CD14-positive monocyte (primary cell): ENCODE results near the gene KRT38. TPM values are rescaled to one million over a fixed set of nuclear protein-coding genes. Genes with fewer than 3 reads are reported as not detected.

ENCODE experiments used
- DNase-seq, 3 donors: peaks; one replicate each; pipeline ENCODE4 v3.0.0-alpha.2; 2011 to 2022
- H2AFZ ChIP-seq: 2 replicates; pipeline ENCODE4 v1.6.0; 2012; ENCODE audit warnings: mild to moderate bottlenecking, low read depth, low read length, inconsistent platforms; ENCODE audit not compliant: insufficient read depth, poor library complexity, severe bottlenecking
- H3K27ac ChIP-seq, 2 donors: 1 replicate in 1 of 2; 2 replicates in 1 of 2; pipeline ENCODE4 v1.5.1; 2012 to 2013; ENCODE audit warnings: low read length in 2 of 2, control low read depth in 1 of 2, inconsistent platforms in 1 of 2, low read depth in 1 of 2, mild to moderate bottlenecking in 1 of 2
- H3K27me3 ChIP-seq, 2 donors: one replicate each; pipeline versions ENCODE4 v1.6.0 to v1.6.1; 2011 to 2013; ENCODE audit warnings: low read length in 2 of 2; ENCODE audit not compliant: control insufficient read depth in 2 of 2, insufficient read depth in 2 of 2
- H3K36me3 ChIP-seq, 2 donors: replicated peaks in 1 of 2; 1 replicate in 1 of 2; 2 replicates in 1 of 2; pipeline versions ENCODE4 v1.5.1 to v1.6.1; 2012 to 2013; ENCODE audit warnings: low read length in 2 of 2, control low read depth in 1 of 2, inconsistent platforms in 1 of 2, mild to moderate bottlenecking in 1 of 2; ENCODE audit not compliant: insufficient read depth in 2 of 2, control insufficient read depth in 1 of 2
- H3K4me1 ChIP-seq, 2 donors: 1 replicate in 1 of 2; 2 replicates in 1 of 2; pipeline versions ENCODE4 v1.5.1 to v1.6.1; 2012 to 2013; ENCODE audit warnings: low read length in 2 of 2, control low read depth in 1 of 2, inconsistent platforms in 1 of 2, mild to moderate bottlenecking in 1 of 2, moderate library complexity in 1 of 2; ENCODE audit not compliant: insufficient read depth in 2 of 2, control insufficient read depth in 1 of 2
- H3K4me2 ChIP-seq: replicated peaks from 2 replicates; pipeline ENCODE3; 2012; ENCODE audit warnings: low read length, moderate library complexity, mild to moderate bottlenecking; ENCODE audit not compliant: poor library complexity, severe bottlenecking; ENCODE audit errors: extremely low read depth
- H3K4me3 ChIP-seq, 3 experiments: fragments of 200-600 bp in 1 of 3; sonication (generic) in 1 of 3; replicated peaks in 1 of 3; 1 replicate in 2 of 3; 2 replicates in 1 of 3; pipeline ENCODE4 v1.5.1; 2011 to 2013; ENCODE audit warnings: low read length in 3 of 3, mild to moderate bottlenecking in 3 of 3, control low read depth in 2 of 3, low read depth in 2 of 3, inconsistent platforms in 1 of 3, moderate library complexity in 1 of 3
- H3K79me2 ChIP-seq: 2 replicates; pipeline ENCODE4 v1.6.0; 2012; ENCODE audit warnings: mild to moderate bottlenecking, control low read depth, inconsistent platforms, low read length, moderate library complexity; ENCODE audit not compliant: insufficient read depth
- H3K9ac ChIP-seq: 2 replicates; pipeline ENCODE4 v1.6.0; 2017; ENCODE audit warnings: low read length, mild to moderate bottlenecking; ENCODE audit not compliant: insufficient read depth, poor library complexity, severe bottlenecking
- H3K9me3 ChIP-seq, 2 donors: replicated peaks in 1 of 2; 1 replicate in 1 of 2; 2 replicates in 1 of 2; pipeline versions ENCODE4 v1.5.1 to v1.6.1; 2012 to 2013; ENCODE audit warnings: low read length in 2 of 2, control low read depth in 1 of 2; ENCODE audit not compliant: control insufficient read depth in 1 of 2, insufficient read depth in 1 of 2
- H4K20me1 ChIP-seq: 2 replicates; pipeline ENCODE4 v1.6.0; 2012; ENCODE audit warnings: mild to moderate bottlenecking, low read length, control low read depth, moderate library complexity; ENCODE audit not compliant: insufficient read depth
- H3K27ac Mint-ChIP-seq, 7 donors: one replicate each; pipeline ENCODE4 v1.8.0; 2020; ENCODE audit warnings: mild to moderate bottlenecking in 7 of 7, mixed read lengths in 7 of 7, moderate library complexity in 6 of 7, inconsistent platforms in 2 of 7
- H3K27me3 Mint-ChIP-seq, 3 donors: one replicate each; pipeline ENCODE4 v1.8.0; 2021 to 2022; ENCODE audit warnings: low read depth in 3 of 3, mild to moderate bottlenecking in 3 of 3, mixed read lengths in 3 of 3, moderate library complexity in 3 of 3, inconsistent platforms in 1 of 3
- H3K36me3 Mint-ChIP-seq, 2 donors: one replicate each; pipeline ENCODE4 v1.8.0; 2020; ENCODE audit warnings: mixed read lengths in 2 of 2, inconsistent platforms in 1 of 2, mild to moderate bottlenecking in 1 of 2
- H3K4me1 Mint-ChIP-seq: one replicate; pipeline ENCODE4 v1.8.0; 2020; ENCODE audit warnings: mild to moderate bottlenecking, mixed read lengths
- H3K4me3 Mint-ChIP-seq, 2 donors: one replicate each; pipeline ENCODE4 v1.8.0; 2020; ENCODE audit warnings: mild to moderate bottlenecking in 2 of 2, mixed read lengths in 2 of 2, moderate library complexity in 1 of 2
- H3K9me3 Mint-ChIP-seq, 7 donors: one replicate each; pipeline ENCODE4 v1.8.0; 2020 to 2022; ENCODE audit warnings: mixed read lengths in 7 of 7, mild to moderate bottlenecking in 6 of 7, moderate library complexity in 6 of 7, inconsistent platforms in 2 of 7
- CTCF ChIP-seq: fragments of 200-600 bp; IDR thresholded peaks from one replicate; pipeline ENCODE4 v1.8.0; 2022; ENCODE audit warnings: antibody characterized with exemption, mild to moderate bottlenecking
- WGBS: methylation state at CpG from one replicate; pipeline ENCODE4 v1.1.5; 2013; ENCODE audit warnings: missing lambda C conversion rate; ENCODE audit not compliant: insufficient coverage; 5-methylcytosine and 5-hydroxymethylcytosine counted together
- intact Hi-C, 2 donors: fragments of 100-400 bp; cut with micrococcal nuclease; formaldehyde crosslinking; loops; one replicate each; pipeline versions ENCODE4 v1.15.0 to v1.15.1; 2023
- polyA plus RNA-seq, 3 donors: library from polyadenylated mRNA; depleted of rRNA in 1 of 3; unstranded in 2 of 3; stranded (reverse) in 1 of 3; fragments of 300-500 nt in 2 of 3; fragments of >200 nt in 1 of 3; fragmentation: Illumina TruSeq in 2 of 3; gene quantifications; 1 replicate in 2 of 3; 2 replicates in 1 of 3; pipeline ENCODE4 v1.2.3, GENCODE V29; 2012 to 2021

The KRT38 gene
- polyA plus RNA-seq, 3 donors: not detected

GRCh38 chr17:41391535-41391934 lies 49.2 kb downstream of the KRT38 start:
- intact Hi-C loops: no loop called here
- H3K4me3 ChIP-seq: no peak overlapping the region
- DNase-seq: no peak
- Mint-ChIP-seq H3K9me3 (peaks cover 3 to 13% (median 9%) of the 10 kb centered on the region in 7 donors), H3K27ac (no peak overlapping the region), H3K36me3 (no peaks in the 10 kb centered on the region), H3K4me1 (no peaks in the 10 kb centered on the region), H3K27me3 (peaks cover 2 to 22% (median 6%) of the 10 kb centered on the region in 3 donors), H3K4me3 (no peak overlapping the region)
- no peak overlapping the region for H3K9ac ChIP-seq
- H3K4me1 ChIP-seq: no peaks in the 10 kb centered on the region
- H3K27ac ChIP-seq: no peak overlapping the region
- H3K36me3 ChIP-seq: no peaks in the 10 kb centered on the region
- H3K4me2 ChIP-seq: no peak overlapping the region
- TF ChIP-seq CTCF: no peak
- peaks cover 2 to 11% of the 10 kb centered on the region in 2 donors for H3K9me3 ChIP-seq
- H2AFZ ChIP-seq: no peak overlapping the region
- H3K79me2 ChIP-seq: no peaks in the 10 kb centered on the region
- peaks cover 2 to 12% of the 10 kb centered on the region in 2 donors for H3K27me3 ChIP-seq
- no CpG with 5 or more reads among the region's 2 CpGs for WGBS
- no peaks in the 10 kb centered on the region for H4K20me1 ChIP-seq

- H3K4me3 ChIP-seq: no peak overlapping the region
- H3K9me3 Mint-ChIP-seq: peaks cover 4 to 19% (median 11%) of the 10 kb centered on the region in 7 donors
- H3K27me3 ChIP-seq: peaks cover 2 to 12% of the 10 kb centered on the region in 2 donors
- no peaks in the 10 kb centered on the region for H3K79me2 ChIP-seq
- TF ChIP-seq CTCF: no peak
- H3K4me3 Mint-ChIP-seq: no peak overlapping the region
- H3K9ac ChIP-seq: no peak overlapping the region
- peaks cover 2 to 21% (median 6%) of the 10 kb centered on the region in 3 donors for H3K27me3 Mint-ChIP-seq
- peaks cover 8 to 11% of the 10 kb centered on the region in 2 donors for H3K9me3 ChIP-seq
- intact Hi-C loops: no loop called here
- 52% methylated on average over 4 of the region's 7 CpGs for WGBS
- H4K20me1 ChIP-seq: no peaks in the 10 kb centered on the region
- no peak overlapping the region for H3K4me2 ChIP-seq
- no peaks in the 10 kb centered on the region for H3K4me1 ChIP-seq
- H2AFZ ChIP-seq: no peak overlapping the region
- no peaks in the 10 kb centered on the region for H3K4me1 Mint-ChIP-seq
- H3K27ac Mint-ChIP-seq: no peak overlapping the region
- H3K27ac ChIP-seq: no peak overlapping the region
- H3K36me3 Mint-ChIP-seq: no peaks in the 10 kb centered on the region
- DNase-seq: no peak
- no peaks in the 10 kb centered on the region for H3K36me3 ChIP-seq
These were observed 50.3 kb downstream of the KRT38 start for GRCh38 chr17:41390411-41390938.
